ENCODE measurements around the gene BIRC2. TPM values are rescaled to one million over a fixed set of nuclear protein-coding genes. Genes with fewer than 3 reads are reported as not detected.

Gene BIRC2
- total RNA-seq, 2 donors from 2014 or later, result 45.4 to 55.3 TPM

DNA sequence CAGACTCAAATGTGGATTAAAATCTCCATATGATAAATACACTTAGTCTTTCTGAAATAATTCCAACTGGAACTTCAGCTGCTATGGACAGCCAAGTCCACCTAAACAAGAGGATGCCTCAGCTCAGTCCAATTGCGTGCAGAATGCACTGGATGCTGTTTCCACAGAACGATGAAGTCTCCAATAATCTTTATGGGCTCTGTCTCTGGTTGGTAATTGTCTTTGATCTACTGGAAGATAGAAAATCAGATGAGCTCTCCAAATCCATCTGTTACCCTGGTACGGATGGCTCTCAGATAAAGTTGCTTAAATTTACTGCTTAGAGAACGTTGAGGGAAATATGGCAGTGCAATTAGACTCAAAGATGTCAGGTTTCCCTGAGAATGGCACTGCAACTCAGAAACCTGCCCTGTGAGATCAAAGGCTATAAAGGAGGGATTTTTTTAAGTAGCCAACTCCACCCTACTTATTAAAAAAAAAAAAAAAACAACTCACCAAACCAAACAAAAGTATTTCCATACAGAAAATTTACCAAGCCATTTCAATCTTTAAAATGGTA is 30.6 kb upstream of the BIRC2 start:
- Mint-ChIP-seq H3K9me3 (no peaks in the 10 kb centered on the region), H3K27ac (no peak overlapping the region)

DNA sequence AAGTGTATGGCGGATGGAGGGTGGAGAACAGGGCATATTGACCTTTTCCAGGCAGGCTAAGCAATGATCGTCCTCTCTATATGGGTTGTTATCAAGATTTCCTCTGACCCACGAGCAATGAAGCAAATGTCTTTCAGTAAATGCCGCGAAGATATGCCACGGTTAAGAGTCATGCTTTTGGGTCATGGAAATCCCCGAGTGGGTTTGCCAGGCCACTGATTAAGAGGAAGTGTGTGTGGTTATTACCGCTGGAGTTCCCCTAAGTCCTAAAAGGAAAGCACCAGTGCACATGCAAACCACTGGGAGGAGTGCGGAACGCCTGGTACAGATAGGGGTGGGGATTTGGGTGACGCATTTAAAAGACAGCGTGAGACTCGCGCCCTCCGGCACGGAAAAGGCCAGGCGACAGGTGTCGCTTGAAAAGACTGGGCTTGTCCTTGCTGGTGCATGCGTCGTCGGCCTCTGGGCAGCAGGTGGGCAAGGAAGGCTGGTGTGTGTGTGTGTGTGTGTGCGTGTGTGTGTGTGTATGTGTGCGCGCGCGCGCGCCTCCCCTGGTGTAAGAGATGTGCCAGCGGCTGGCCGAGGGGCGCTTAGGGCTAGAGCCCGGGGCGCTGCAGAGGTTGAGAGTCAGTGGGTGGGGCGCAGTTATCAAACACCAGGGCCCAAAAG is 29.8 kb upstream of the BIRC2 start, which contains the start of gene BIRC3:
Gene BIRC3, plus strand, starts transcription at position 386 of the 669 bp plus-strand sequence. CDS start 7,026 bp downstream, outside the sequence.
- WGBS, 2 experiments (ENCODE audit: insufficient coverage in 1 of 2, insufficient read length in 1 of 2), result 20 to 52% methylated on average over 7 to 34 of the region's 34 CpGs
- peak within 1 kb of the TSS; percentile 74 for H3K4me3 ChIP-seq (ENCODE audit: low read length)
- no peaks in the 10 kb centered on the region for H3K36me3 ChIP-seq (ENCODE audit: control insufficient read depth, insufficient read depth, low read length)
- Mint-ChIP-seq H3K9me3 (no peaks in the 10 kb centered on the region), H3K4me1 (peaks cover 7% of the 10 kb centered on the region), H3K36me3 (ENCODE audit: low read depth) (no peaks in the 10 kb centered on the region), H3K27me3 (ENCODE audit: insufficient read depth) (peaks cover 27% of the 10 kb centered on the region), H3K4me3 (peak within 1 kb of the TSS; percentile 64), H3K27ac (no peak within 1 kb of the TSS)
- peaks cover 30% of the 10 kb centered on the region for H3K27me3 ChIP-seq (ENCODE audit: control insufficient read depth, insufficient read depth, low read length, poor library complexity, severe bottlenecking)
- no peak within 1 kb of the TSS for H3K27ac ChIP-seq (ENCODE audit: low read depth, low read length)
- no peaks in the 10 kb centered on the region for H3K4me1 ChIP-seq (ENCODE audit: control insufficient read depth, insufficient read depth, low read length)
- no peaks in the 10 kb centered on the region for H3K9me3 ChIP-seq (ENCODE audit: control insufficient read depth, low read length)
- TF ChIP-seq, protein P1, sequence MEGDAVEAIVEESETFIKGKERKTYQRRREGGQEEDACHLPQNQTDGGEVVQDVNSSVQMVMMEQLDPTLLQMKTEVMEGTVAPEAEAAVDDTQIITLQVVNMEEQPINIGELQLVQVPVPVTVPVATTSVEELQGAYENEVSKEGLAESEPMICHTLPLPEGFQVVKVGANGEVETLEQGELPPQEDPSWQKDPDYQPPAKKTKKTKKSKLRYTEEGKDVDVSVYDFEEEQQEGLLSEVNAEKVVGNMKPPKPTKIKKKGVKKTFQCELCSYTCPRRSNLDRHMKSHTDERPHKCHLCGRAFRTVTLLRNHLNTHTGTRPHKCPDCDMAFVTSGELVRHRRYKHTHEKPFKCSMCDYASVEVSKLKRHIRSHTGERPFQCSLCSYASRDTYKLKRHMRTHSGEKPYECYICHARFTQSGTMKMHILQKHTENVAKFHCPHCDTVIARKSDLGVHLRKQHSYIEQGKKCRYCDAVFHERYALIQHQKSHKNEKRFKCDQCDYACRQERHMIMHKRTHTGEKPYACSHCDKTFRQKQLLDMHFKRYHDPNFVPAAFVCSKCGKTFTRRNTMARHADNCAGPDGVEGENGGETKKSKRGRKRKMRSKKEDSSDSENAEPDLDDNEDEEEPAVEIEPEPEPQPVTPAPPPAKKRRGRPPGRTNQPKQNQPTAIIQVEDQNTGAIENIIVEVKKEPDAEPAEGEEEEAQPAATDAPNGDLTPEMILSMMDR (conservative IDR thresholded peaks at IDR 0.05), result peak; percentile 48
- H3K9ac ChIP-seq (ENCODE audit: extremely low read depth, low read length, poor library complexity, severe bottlenecking), result no peak within 1 kb of the TSS
- DNase-seq, result peak; percentile 88

More for the DNA sequence above, 30.6 kb upstream of the BIRC2 start:
- Histone ChIP-seq H3K4me1 (ENCODE audit: control insufficient read depth, insufficient read depth, low read length) (no peaks in the 10 kb centered on the region), H3K4me3 (ENCODE audit: low read length) (no peak overlapping the region), H3K36me3 (ENCODE audit: control insufficient read depth, insufficient read depth, low read length) (no peaks in the 10 kb centered on the region), H3K27me3 (ENCODE audit: control insufficient read depth, insufficient read depth, low read length, poor library complexity, severe bottlenecking) (peaks cover 30% of the 10 kb centered on the region), H3K27ac (ENCODE audit: low read depth, low read length) (no peak overlapping the region), H3K9ac (ENCODE audit: extremely low read depth, low read length, poor library complexity, severe bottlenecking) (no peak overlapping the region), H3K9me3 (ENCODE audit: control insufficient read depth, low read length) (no peaks in the 10 kb centered on the region)
- Mint-ChIP-seq H3K36me3 (ENCODE audit: low read depth) (no peaks in the 10 kb centered on the region), H3K27me3 (ENCODE audit: insufficient read depth) (peaks cover 27% of the 10 kb centered on the region), H3K4me1 (peaks cover 7% of the 10 kb centered on the region), H3K4me3 (no peak overlapping the region)
- no peak for DNase-seq
- TF ChIP-seq, protein P1 (conservative IDR thresholded peaks at IDR 0.05), result no peak
- 93 to 100% methylated on average over 3 to 4 of the region's 4 CpGs for WGBS, 2 experiments (ENCODE audit: insufficient coverage in 1 of 2, insufficient read length in 1 of 2)

DNA sequence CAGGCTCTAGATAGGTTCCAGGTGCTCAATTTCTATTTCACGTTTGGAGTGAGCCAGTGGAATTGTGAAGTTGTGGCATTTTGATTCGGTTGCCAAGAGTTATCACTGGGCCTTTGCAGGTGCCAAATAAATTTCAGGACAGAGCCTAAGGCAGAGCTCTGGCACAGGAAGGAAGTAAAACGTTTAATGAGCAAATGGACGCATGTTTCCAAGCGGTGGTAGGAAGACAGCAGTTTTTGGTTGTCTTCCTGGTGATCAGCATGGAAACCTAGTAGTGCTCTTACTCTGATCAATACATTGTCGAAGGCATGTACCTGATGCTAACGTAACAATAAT is 29.3 kb upstream of the BIRC2 start:
- Histone ChIP-seq H3K27me3 (ENCODE audit: control insufficient read depth, insufficient read depth, low read length, poor library complexity, severe bottlenecking) (peaks cover 30% of the 10 kb centered on the region), H3K36me3 (ENCODE audit: control insufficient read depth, insufficient read depth, low read length) (no peaks in the 10 kb centered on the region), H3K27ac (ENCODE audit: low read depth, low read length) (no peak overlapping the region), H3K4me3 (ENCODE audit: low read length) (peak overlapping the region; percentile 74), H3K9me3 (ENCODE audit: control insufficient read depth, low read length) (no peaks in the 10 kb centered on the region), H3K4me1 (ENCODE audit: control insufficient read depth, insufficient read depth, low read length) (no peaks in the 10 kb centered on the region), H3K9ac (ENCODE audit: extremely low read depth, low read length, poor library complexity, severe bottlenecking) (no peak overlapping the region)
- Mint-ChIP-seq H3K36me3 (ENCODE audit: low read depth) (no peaks in the 10 kb centered on the region), H3K27me3 (ENCODE audit: insufficient read depth) (peaks cover 27% of the 10 kb centered on the region), H3K27ac (no peak overlapping the region), H3K4me1 (peaks cover 7% of the 10 kb centered on the region), H3K4me3 (peak overlapping the region; percentile 64), H3K9me3 (no peaks in the 10 kb centered on the region)
- no peak for DNase-seq
- TF ChIP-seq, protein P1 (conservative IDR thresholded peaks at IDR 0.05), result no peak
- WGBS, 2 experiments (ENCODE audit: insufficient coverage in 1 of 2, insufficient read length in 1 of 2), result 61 to 77% methylated on average over 4 to 7 of the region's 7 CpGs
